Aorta (tissue), 5 donors: ENCODE measurements around the gene KMT2A. TPM values are rescaled to one million over a fixed set of nuclear protein-coding genes. Genes with fewer than 3 reads are reported as not detected.

Experiments used
- ATAC-seq: fragments of 200-7000 bp; cut with Tn5 transposase; one replicate; pipeline ENCODE4 v1.9.1; 2022; ENCODE audit warnings: moderate library complexity; ENCODE audit not compliant: low FRiP score
- DNase-seq, 2 donors: peaks; one replicate each; pipeline ENCODE4 v3.0.0-alpha.2; 2020
- H3K27ac ChIP-seq, 2 donors: one replicate each; pipeline ENCODE4 v1.5.1; 2013; ENCODE audit warnings: low read length in 2 of 2, mild to moderate bottlenecking in 2 of 2, moderate library complexity in 2 of 2, control low read depth in 1 of 2, inconsistent platforms in 1 of 2, low read depth in 1 of 2
- H3K27me3 ChIP-seq, 2 donors: one replicate each; pipeline ENCODE4 v1.6.1; 2013; ENCODE audit warnings: control low read depth in 1 of 2, low read length in 1 of 2, mild to moderate bottlenecking in 1 of 2, moderate library complexity in 1 of 2; ENCODE audit not compliant: insufficient read depth in 2 of 2, control insufficient read depth in 1 of 2
- H3K36me3 ChIP-seq, 2 donors: one replicate each; pipeline ENCODE4 v1.6.1; 2013; ENCODE audit warnings: control low read depth in 1 of 2, low read length in 1 of 2, mild to moderate bottlenecking in 1 of 2; ENCODE audit not compliant: insufficient read depth in 2 of 2, control insufficient read depth in 1 of 2
- H3K4me1 ChIP-seq, 2 donors: one replicate each; pipeline ENCODE4 v1.6.1; 2013; ENCODE audit warnings: low read length in 2 of 2, control low read depth in 1 of 2, mild to moderate bottlenecking in 1 of 2, moderate library complexity in 1 of 2; ENCODE audit not compliant: insufficient read depth in 2 of 2, control insufficient read depth in 1 of 2
- H3K4me3 ChIP-seq, 2 donors: one replicate each; pipeline ENCODE4 v1.5.1; 2013; ENCODE audit warnings: low read length in 2 of 2, control low read depth in 1 of 2, mild to moderate bottlenecking in 1 of 2
- H3K9me3 ChIP-seq: one replicate; pipeline ENCODE4 v1.6.1; 2013; ENCODE audit warnings: mild to moderate bottlenecking, low read length; ENCODE audit not compliant: control insufficient read depth
- WGBS, 2 donors: extraction: QIAGEN DNeasy Blood & Tissue Kit; methylation state at CpG; one replicate each; pipeline ENCODE4 v1.1.7; 2013; 5-methylcytosine and 5-hydroxymethylcytosine counted together
- intact Hi-C, 2 donors: fragments of 100-400 bp; cut with DNase I; formaldehyde crosslinking; loops; one replicate each; pipeline versions ENCODE4 v1.14.2 to v1.15.0; 2022
- polyA plus RNA-seq, 2 donors: library from polyadenylated mRNA; stranded (reverse); fragments of 200-250 nt; gene quantifications; one replicate each; pipeline ENCODE4 v1.2.3, GENCODE V29; 2013
- total RNA-seq, 2 donors: library from RNA; stranded (reverse); fragmentation: NEBNext Ultra II Directional; extraction: Animal tissue kit (Norgen Biotek cat#: 25700); gene quantifications; one replicate each; pipeline ENCODE4 v1.2.1, GENCODE V29; 2021
- donor health status: healthy with polysubstance abuse.
- donor health status: Bipolar disorder and iron deficiency.
- donor health status: DM: no; HTN: no; CAD: no.
- donor health status: DM: no; HTN: no; CAD: no.
- donor health status: DM: yes; HTN: yes; CAD: no.

Gene KMT2A
- total and polyA plus RNA-seq, 4 donors, result 5.6 to 114 (median 60.0) TPM

DNA sequence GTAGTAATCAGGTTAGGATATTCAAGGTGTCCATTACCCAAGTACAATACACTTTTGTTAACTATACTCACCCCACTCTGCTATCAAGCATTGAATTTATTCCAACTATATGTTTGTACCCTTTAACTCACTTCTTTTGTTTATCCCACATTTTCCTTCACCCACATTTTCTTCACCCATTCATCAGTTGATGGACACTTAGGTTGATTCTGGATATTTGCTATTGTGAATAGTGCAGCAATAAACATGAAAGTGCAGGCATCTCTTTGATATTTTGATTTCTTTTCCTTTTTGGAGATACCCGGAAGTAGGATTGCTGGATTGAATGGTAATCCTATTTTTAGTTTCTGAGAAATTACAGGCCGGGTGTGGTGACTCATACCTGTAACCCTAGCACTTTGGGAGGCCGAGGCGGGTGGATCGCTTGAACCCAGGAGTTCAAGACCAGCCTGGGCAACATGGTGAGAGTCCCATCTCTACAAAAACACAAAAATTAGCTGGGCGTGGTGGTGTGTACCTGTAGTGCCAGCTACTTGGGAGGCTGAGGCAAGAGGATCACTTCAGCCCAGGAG, 101.2 kb downstream of the KMT2A start:
- DNase-seq, result no peak
- Histone ChIP-seq H3K27me3 (no peaks in the 10 kb centered on the region), H3K4me3 (no peak overlapping the region), H3K4me1 (no peaks in the 10 kb centered on the region), H3K9me3 (no peaks in the 10 kb centered on the region), H3K27ac (peak overlapping the region in 1 of 2 donors; percentile 41), H3K36me3 (no peaks in the 10 kb centered on the region)
- intact Hi-C loops, result no loop called here
- no peak for ATAC-seq
- 59 to 76% methylated on average over 6 of the region's 6 CpGs for WGBS, 2 donors

DNA sequence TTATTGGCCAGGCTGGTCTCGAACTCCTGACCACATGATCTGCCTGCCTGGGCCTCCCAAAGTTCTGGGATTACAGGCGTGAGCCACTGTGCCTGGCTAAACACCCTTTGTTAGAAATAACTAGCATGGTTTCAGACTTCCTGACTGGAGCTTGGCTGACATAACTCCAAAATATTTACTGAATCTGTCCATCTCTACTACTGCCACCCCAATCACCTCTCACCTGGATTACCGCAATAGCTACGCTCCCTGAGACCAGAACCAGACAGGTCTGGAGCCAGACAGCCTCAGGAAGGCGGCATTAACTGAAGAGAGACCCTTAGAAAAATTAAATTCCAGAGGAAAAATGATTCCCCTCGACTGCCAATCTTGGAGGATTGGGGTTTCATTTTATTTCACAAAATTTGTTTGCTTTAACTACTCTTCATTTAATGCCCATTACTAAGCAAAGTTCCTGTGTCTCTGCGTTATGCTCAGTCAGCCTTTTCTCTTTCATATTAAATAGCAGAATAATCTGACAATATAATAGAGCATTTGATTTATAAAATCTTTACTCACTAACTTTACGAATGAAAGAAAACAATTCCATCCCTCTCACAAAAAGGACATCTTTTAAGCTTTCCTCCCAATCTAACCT, 107.8 kb downstream of the KMT2A start:
- Histone ChIP-seq H3K36me3 (peaks cover 0 to 3% of the 10 kb centered on the region in 2 donors), H3K4me3 (no peak overlapping the region), H3K27ac (no peak overlapping the region), H3K27me3 (no peaks in the 10 kb centered on the region), H3K9me3 (no peaks in the 10 kb centered on the region), H3K4me1 (no peaks in the 10 kb centered on the region)
- no peak for ATAC-seq
- 87 to 90% methylated on average over 8 of the region's 8 CpGs for WGBS, 2 donors
- DNase-seq, result no peak
- intact Hi-C loops, result no loop called here

DNA sequence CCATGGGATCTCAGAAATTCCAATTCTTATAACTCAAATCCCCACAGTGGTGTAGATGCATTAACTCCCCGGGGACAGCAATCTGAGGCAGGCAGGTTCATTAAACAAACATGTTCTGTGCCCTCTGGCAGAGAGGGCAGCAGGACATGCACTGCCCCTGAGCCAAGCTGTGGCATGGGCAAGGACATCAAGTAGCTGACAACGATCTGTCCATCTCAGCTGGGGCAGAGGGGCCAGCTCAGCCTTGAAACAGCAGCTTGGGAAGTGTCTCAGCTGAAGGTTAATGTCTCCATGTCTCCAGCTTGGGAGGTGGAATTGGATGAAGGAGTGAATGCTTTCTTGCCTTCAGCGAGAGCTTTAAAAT, 108.3 kb downstream of the KMT2A start:
- Histone ChIP-seq H3K27ac (peak overlapping the region in 1 of 2 donors; percentile 25), H3K9me3 (no peaks in the 10 kb centered on the region), H3K27me3 (no peaks in the 10 kb centered on the region), H3K4me1 (no peaks in the 10 kb centered on the region), H3K36me3 (peaks cover 0 to 3% of the 10 kb centered on the region in 2 donors), H3K4me3 (no peak overlapping the region)
- 78 to 82% methylated on average over 3 of the region's 3 CpGs for WGBS, 2 donors
- intact Hi-C loops, result no loop called here
- no peak for ATAC-seq
- no peak for DNase-seq

DNA sequence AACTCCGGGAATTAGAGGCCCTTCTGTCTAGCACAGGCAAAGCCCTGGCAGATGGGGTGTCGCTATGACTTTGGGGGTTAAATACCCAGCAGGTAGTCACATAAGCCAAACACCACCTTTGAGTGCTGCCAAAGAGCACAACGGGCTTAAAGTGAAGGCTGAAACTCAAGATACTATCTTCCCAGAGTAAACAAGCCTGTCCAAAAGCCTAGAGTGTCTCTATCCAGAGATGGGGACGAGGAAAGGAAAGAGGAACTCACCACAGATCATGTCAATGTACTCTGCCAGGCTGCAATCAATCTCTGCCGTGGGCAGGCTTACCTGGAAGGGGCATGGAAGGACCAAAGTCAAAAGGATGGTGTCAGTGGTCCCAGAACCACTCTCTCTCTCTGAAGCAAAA, 109.2 kb downstream of the KMT2A start:
- Histone ChIP-seq H3K36me3 (peaks cover 0 to 3% of the 10 kb centered on the region in 2 donors), H3K9me3 (no peaks in the 10 kb centered on the region), H3K27ac (no peak overlapping the region), H3K4me1 (no peaks in the 10 kb centered on the region), H3K27me3 (no peaks in the 10 kb centered on the region), H3K4me3 (no peak overlapping the region)
- DNase-seq, result no peak
- intact Hi-C loops, result no loop called here
- no peak for ATAC-seq
- 72 to 82% methylated on average over 5 of the region's 5 CpGs for WGBS, 2 donors

DNA sequence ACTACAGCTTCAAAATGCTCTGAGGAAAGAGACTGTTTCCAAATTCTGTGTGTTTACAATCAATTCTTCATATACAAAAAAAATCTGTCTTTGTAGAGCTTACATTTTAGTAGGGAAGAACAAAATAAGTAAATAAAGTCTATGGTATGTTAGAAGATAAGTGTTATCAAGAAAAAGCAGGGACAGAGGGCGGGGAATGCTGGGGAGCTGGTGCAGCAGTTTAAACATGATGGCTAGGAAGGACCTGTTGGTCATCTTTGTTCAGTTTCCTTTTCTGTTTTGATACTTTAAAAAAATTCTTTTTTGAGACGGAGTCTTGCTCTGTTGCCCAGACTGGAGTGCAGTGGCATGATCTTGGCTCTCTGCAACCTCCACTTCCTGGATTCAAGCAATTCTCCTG, 110.8 kb downstream of the KMT2A start:
- peaks cover 0 to 5% of the 10 kb centered on the region in 2 donors for H3K36me3 ChIP-seq
- ATAC-seq, result no peak
- H3K27me3 ChIP-seq, result no peaks in the 10 kb centered on the region
- intact Hi-C loops, result no loop called here
- H3K4me1 ChIP-seq, result no peaks in the 10 kb centered on the region
- H3K9me3 ChIP-seq, result no peaks in the 10 kb centered on the region
- WGBS, 2 donors, result 72 to 75% methylated on average over 2 of the region's 2 CpGs
- no peak for DNase-seq
- no peak overlapping the region for H3K4me3 ChIP-seq
- no peak overlapping the region for H3K27ac ChIP-seq

DNA sequence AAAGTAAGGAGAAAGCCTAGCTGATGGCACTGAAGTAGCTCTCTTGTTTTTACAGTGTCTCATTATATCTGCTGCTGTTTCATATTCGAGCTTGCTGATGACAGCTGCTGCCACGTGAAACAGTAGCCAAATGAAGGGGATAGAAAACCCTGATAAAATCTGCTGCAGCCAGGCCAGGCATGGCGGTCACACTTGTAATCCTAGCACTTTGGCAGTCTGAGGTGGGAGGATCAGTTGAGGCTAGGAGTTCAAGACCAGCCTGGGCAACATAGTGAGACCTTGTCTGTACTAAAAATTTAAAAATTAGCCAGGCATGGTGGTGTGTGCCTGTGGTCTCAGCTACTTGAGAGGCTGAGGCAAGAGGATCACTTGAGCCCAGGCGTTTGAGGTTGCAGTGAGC, 116.0 kb downstream of the KMT2A start:
- 85 to 86% methylated on average over 4 of the region's 4 CpGs for WGBS, 2 donors
- Histone ChIP-seq H3K27me3 (no peaks in the 10 kb centered on the region), H3K9me3 (no peaks in the 10 kb centered on the region), H3K27ac (no peak overlapping the region), H3K4me1 (no peaks in the 10 kb centered on the region), H3K36me3 (peaks cover 0 to 2% of the 10 kb centered on the region in 2 donors), H3K4me3 (no peak overlapping the region)
- intact Hi-C loops, result no loop called here
- ATAC-seq (no peak), DNase-seq (peak in 1 of 2 donors; percentile 23)

DNA sequence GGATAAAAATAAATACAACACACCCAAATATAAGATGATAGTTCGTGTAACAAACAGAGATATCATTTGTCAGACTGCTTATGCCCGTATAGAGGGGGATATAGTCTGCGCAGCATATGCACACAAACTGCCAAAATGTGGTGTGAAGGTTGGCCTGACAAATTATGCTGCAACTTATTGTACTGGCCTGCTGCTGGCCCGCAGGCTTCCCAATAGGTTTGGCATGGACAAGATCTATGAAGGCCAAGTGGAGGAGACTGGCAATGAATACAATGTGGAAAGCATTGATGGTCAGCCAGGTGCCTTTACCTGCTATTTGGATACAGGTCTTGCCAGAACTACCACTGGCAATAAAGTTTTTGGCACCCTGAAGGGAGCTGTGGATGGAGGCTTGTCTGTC, 124.5 kb downstream of the KMT2A start:
- H3K4me3 ChIP-seq, result no peak overlapping the region
- no peaks in the 10 kb centered on the region for H3K36me3 ChIP-seq
- DNase-seq, result no peak

DNA sequence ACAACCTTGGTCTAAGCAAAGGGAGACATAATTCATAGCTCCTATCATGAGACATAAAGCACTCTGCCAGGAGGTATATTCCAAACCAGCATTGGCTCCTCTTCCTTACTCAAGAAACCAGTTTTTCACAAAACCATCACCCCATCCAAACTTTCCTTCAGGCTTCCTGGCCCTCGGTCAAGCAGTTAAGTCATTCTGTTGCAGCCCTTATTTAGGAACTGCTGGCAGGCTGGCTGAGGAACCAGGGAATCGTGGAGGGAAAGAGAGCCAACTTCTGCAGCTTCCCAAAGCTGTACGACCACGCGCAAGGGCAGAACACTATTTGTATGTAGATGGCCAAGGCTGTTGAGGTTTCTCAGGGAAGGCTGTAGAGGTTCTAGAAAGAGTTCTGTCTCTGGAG, 128.8 kb downstream of the KMT2A start:
- Histone ChIP-seq H3K27me3 (no peaks in the 10 kb centered on the region), H3K9me3 (no peaks in the 10 kb centered on the region), H3K36me3 (no peaks in the 10 kb centered on the region), H3K4me3 (peak overlapping the region; percentile 42 to 82), H3K4me1 (peaks cover 0 to 3% of the 10 kb centered on the region in 2 donors), H3K27ac (peak overlapping the region; percentile 48 to 71)
- 0 to 3% methylated on average over 5 of the region's 5 CpGs for WGBS, 2 donors
- DNase-seq, result peak; percentile 77 to 82
- peak; percentile 77 for ATAC-seq
- intact Hi-C loops, result no loop called here

More for the DNA sequence above, 124.5 kb downstream of the KMT2A start:
- Histone ChIP-seq H3K27ac (no peak overlapping the region), H3K4me1 (peaks cover 0 to 3% of the 10 kb centered on the region in 2 donors), H3K27me3 (no peaks in the 10 kb centered on the region), H3K9me3 (no peaks in the 10 kb centered on the region)
- ATAC-seq, result no peak
- WGBS, 2 donors, result 85 to 89% methylated on average over 4 of the region's 4 CpGs
- intact Hi-C loops, result loop anchor here in 1 of 2 donors (5.0 kb wide), 1 partner anchor 34 kb away; the partner anchor contains the start of gene TTC36

DNA sequence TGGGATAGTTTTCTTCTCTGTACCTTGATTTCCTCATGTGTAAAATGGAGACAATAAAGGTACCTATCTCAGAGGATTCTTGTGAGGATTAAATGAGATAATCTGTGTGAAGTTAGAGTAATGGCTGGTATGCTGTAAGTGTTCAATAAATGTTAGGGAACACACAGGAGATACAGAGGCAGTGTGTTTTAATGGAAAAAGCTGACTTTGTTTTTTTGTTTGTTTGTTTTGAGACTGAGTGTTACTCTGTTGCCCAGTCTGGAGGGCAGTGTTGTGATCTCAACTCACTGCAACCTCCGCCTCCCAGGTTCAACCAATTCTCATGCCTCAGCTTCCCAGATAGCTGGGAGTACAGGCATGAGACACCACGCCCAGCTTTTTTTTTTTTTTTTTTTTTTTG, 133.4 kb downstream of the KMT2A start:
- Histone ChIP-seq H3K27me3 (no peaks in the 10 kb centered on the region), H3K4me1 (no peaks in the 10 kb centered on the region), H3K27ac (no peak overlapping the region), H3K9me3 (no peaks in the 10 kb centered on the region), H3K4me3 (no peak overlapping the region), H3K36me3 (no peaks in the 10 kb centered on the region)
- ATAC-seq (no peak), DNase-seq (no peak)
- intact Hi-C loops, result loop anchor here (5.0 kb wide), 1 partner anchor 38 kb away; the partner anchor contains the start of gene PHLDB1 (in 2 of the 2)
- WGBS, 2 donors, result 91 to 95% methylated on average over 2 of the region's 2 CpGs
